Stomach smooth muscle (tissue), 2 donors: ENCODE results near the gene DMBX1.

Experiments used
- H3K27ac ChIP-seq: one replicate; pipeline ENCODE4 v1.7.0; 2013; ENCODE audit warnings: mild to moderate bottlenecking, low read length, inconsistent platforms
- H3K27me3 ChIP-seq, 2 donors: one replicate each; pipeline ENCODE4 v1.7.0; 2013; ENCODE audit warnings: low read length in 2 of 2; ENCODE audit not compliant: insufficient read depth in 2 of 2, control insufficient read depth in 1 of 2
- H3K36me3 ChIP-seq, 2 donors: one replicate each; pipeline ENCODE4 v1.7.0; 2013; ENCODE audit warnings: low read length in 2 of 2; ENCODE audit not compliant: control insufficient read depth in 2 of 2, insufficient read depth in 2 of 2
- H3K4me1 ChIP-seq: one replicate; pipeline ENCODE4 v1.7.0; 2013; ENCODE audit warnings: low read length; ENCODE audit not compliant: control insufficient read depth, insufficient read depth
- H3K4me3 ChIP-seq, 2 donors: one replicate each; pipeline ENCODE4 v1.7.0; 2013; ENCODE audit warnings: low read length in 2 of 2
- H3K9ac ChIP-seq, 2 donors: one replicate each; pipeline ENCODE4 v1.7.0; 2013; ENCODE audit warnings: low read length in 2 of 2, mild to moderate bottlenecking in 1 of 2
- H3K9me3 ChIP-seq, 2 donors: one replicate each; pipeline ENCODE4 v1.7.0; 2013; ENCODE audit warnings: low read length in 2 of 2; ENCODE audit not compliant: control insufficient read depth in 2 of 2
- donor health status: healthy.
- donor health status: Pancreatic carcinoma.

DMBX1 gene

DNA sequence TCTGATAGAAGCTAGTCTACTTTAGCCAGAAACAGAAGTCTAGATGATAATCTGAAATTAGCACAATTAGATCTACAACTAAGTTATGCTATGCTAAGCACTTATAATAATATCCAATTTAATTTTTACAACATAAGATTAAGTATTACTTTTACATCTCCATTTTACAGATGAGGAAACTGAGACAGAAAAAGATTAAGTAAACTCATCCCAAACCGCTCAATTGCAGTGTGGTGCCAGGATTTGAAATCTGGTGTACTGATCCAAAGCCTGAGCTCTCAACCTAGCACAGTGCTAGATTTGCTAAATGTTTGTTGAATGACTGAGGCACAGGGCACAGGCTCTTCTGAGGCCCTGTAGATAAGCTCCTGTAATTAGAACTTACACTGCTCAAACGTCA, 48.0 kb downstream of the DMBX1 start:
- no peak overlapping the region for H3K27ac ChIP-seq
- H3K4me1 ChIP-seq: peaks cover 7% of the 10 kb centered on the region
- no peaks in the 10 kb centered on the region for H3K36me3 ChIP-seq
- H3K9ac ChIP-seq: no peak overlapping the region
- no peaks in the 10 kb centered on the region for H3K9me3 ChIP-seq
- no peak overlapping the region for H3K4me3 ChIP-seq
- H3K27me3 ChIP-seq: peaks cover 2 to 3% of the 10 kb centered on the region in 2 donors

DNA sequence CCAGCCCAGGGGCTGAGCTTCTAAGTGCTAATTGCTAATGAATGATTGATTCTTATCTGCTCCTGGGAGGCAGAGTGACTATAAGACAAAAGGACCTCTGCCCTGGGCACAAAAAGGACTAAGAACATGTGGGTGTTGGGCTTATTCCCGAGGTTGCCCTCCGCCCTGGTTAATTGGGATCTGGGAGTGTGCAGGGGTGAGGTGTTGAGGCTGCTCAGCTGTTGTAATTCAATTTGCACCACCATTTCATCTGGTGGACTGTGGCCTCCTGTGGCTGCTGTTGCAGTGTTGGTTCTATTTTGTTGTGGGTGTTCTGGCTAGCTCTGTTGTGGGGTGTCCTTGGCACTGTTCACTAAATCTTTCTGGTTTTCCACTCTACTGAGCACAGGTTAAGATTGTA, 48.5 kb downstream of the DMBX1 start:
- Histone ChIP-seq H3K4me1 (peaks cover 7% of the 10 kb centered on the region), H3K9me3 (no peaks in the 10 kb centered on the region), H3K27me3 (peaks cover 2 to 5% of the 10 kb centered on the region in 2 donors), H3K27ac (no peak overlapping the region), H3K36me3 (no peaks in the 10 kb centered on the region), H3K4me3 (no peak overlapping the region), H3K9ac (no peak overlapping the region)
